Coronary artery (tissue), 2 donors: ENCODE data around the gene TSPAN2.

Source experiments
- DNase-seq: peaks from one replicate; pipeline ENCODE4 v3.0.0-alpha.2; 2017; ENCODE audit warnings: low spot score
- H3K27ac ChIP-seq, 2 donors: fragments of 200-600 bp; sonication (generic); one replicate each; pipeline ENCODE4 v1.5.1; 2016 to 2019
- H3K4me3 ChIP-seq: fragments of 200-600 bp; sonication (generic); 2 replicates; pipeline ENCODE4 v1.5.1; 2016; ENCODE audit warnings: mild to moderate bottlenecking, moderate library complexity
- CTCF ChIP-seq: fragments of 200-600 bp; sonication (generic); IDR thresholded peaks from one replicate; pipeline ENCODE4 v1.5.1; 2019; ENCODE audit warnings: antibody characterized with exemption

The TSPAN2 gene

DNA sequence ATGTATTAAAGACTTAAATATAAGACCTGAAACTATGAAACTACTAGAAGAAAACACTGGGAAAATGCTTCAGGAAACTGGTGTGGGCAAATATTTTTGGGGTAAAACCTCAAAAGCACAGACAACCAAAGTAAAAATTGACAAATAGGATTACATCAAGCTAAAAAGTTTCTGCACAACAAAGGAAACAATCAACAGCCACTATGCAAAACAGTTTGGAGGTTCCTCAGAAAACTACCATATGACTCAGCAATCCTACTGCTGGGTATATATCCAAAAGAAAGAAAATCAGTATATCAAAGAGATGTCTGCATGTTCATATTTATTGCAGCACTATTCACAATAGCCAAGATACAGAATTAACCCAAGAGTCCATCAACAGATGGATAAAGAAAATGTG lies 42.6 kb downstream of the TSPAN2 start:
- Histone ChIP-seq H3K4me3 (no peak overlapping the region), H3K27ac (no peak overlapping the region)
- TF ChIP-seq CTCF, result no peak
- no peak for DNase-seq

- no peak for DNase-seq
- TF ChIP-seq CTCF, result no peak
- Histone ChIP-seq H3K27ac (no peak overlapping the region), H3K4me3 (no peak overlapping the region)
Observed at GRCh38 chr1:115041654-115042053, 47.6 kb downstream of the TSPAN2 start.

DNA sequence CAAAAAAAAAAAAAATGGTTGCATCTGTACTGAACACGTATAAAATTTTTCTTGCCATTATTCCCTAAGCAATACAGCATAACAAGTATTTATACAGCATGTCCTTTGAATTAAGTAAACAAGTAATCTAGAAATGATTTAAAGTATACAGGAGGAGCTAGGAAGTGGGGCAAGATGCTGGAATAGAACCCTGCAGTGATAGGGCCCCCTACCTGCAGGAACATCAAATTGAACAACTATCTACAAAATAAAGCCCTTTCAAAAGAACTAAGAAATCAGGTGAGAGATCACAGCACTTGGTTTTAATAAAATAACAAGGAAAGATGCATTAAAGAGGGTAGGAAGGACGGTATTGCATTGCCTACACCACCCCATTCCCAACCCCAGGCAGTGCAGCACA lies 48.8 kb downstream of the TSPAN2 start:
- Histone ChIP-seq H3K4me3 (no peak overlapping the region), H3K27ac (no peak overlapping the region)
- DNase-seq, result no peak
- no peak for TF ChIP-seq CTCF

- DNase-seq, result no peak
- TF ChIP-seq CTCF, result no peak
Observed at GRCh38 chr1:115036814-115037507, 52.3 kb downstream of the TSPAN2 start.

GRCh38 chr1:115035652-115036051 lies 53.7 kb downstream of the TSPAN2 start:
- Histone ChIP-seq H3K27ac (no peak overlapping the region), H3K4me3 (no peak overlapping the region)
- DNase-seq, result no peak
- TF ChIP-seq CTCF, result no peak

More at GRCh38 chr1:115036814-115037507, 52.3 kb downstream of the TSPAN2 start:
- H3K4me3 ChIP-seq, result no peak overlapping the region
- peak overlapping the region in 1 of 2 donors; percentile 31 for H3K27ac ChIP-seq

DNA sequence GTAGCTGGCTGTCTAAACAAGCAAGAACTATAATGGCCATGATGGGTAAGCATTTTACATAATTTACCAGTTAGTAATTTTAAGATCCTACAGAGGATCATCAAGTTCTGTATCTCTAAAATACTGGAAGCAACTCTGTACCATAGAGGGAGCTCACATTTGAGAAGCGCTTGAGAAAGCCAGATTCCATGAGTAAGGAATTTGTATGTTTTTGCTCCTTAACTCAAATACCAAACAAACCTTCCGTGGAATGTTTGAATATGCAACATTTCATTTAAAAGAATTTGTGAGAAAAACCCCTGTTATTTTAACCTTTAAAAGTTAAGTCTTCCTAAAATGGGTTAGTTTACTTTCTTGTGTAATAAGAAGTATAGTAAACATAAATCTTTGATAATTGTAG lies 57.7 kb downstream of the TSPAN2 start:
- no peak overlapping the region for H3K27ac ChIP-seq
- TF ChIP-seq CTCF, result no peak
- DNase-seq, result no peak
- no peak overlapping the region for H3K4me3 ChIP-seq

- DNase-seq, result no peak
- Histone ChIP-seq H3K27ac (no peak within 1 kb of the TSS), H3K4me3 (no peak within 1 kb of the TSS)
Observed at GRCh38 chr1:115029526-115029925, 59.8 kb downstream of the TSPAN2 start, which contains the start of gene TSHB. Gene TSHB (plus strand): TSS chr1:115029826. CDS start chr1:115033363, 3,537 bp downstream.

More at GRCh38 chr1:115029526-115029925, 59.8 kb downstream of the TSPAN2 start, which contains the start of gene TSHB:
- TF ChIP-seq CTCF, result no peak
